ENCODE measurements around the gene CALN1. TPM values are rescaled to one million over a fixed set of nuclear protein-coding genes. Genes with fewer than 3 reads are reported as not detected.

CALN1 gene
- polyA plus RNA-seq, 1 experiment = not detected

GRCh38 chr7:72007018-72007417, 405.1 kb downstream of the CALN1 start:
- H3K36me3 ChIP-seq (ENCODE audit: control insufficient read depth, insufficient read depth, low read length) = no peaks in the 10 kb centered on the region
- no peak for DNase-seq (ENCODE audit: low read depth)
- ChIA-PET CTCF (no interaction called here), POLR2A (no interaction called here)
- H3K4me3 ChIP-seq (ENCODE audit: low read depth, low read length) = no peak overlapping the region
- no peak for TF ChIP-seq CTCF (IDR thresholded peaks at IDR 0.05; ENCODE audit: insufficient read depth, low read depth, low read length)
- H3K27me3 ChIP-seq (ENCODE audit: control insufficient read depth, insufficient read depth, low read length) = no peaks in the 10 kb centered on the region

- Histone ChIP-seq H3K36me3 (ENCODE audit: control insufficient read depth, insufficient read depth, low read length) (no peaks in the 10 kb centered on the region), H3K27me3 (ENCODE audit: control insufficient read depth, insufficient read depth, low read length) (no peaks in the 10 kb centered on the region), H3K4me3 (ENCODE audit: low read depth, low read length) (no peak overlapping the region)
- DNase-seq (ENCODE audit: low read depth) = no peak
- ChIA-PET CTCF (no interaction called here), POLR2A (no interaction called here)
- TF ChIP-seq CTCF (IDR thresholded peaks at IDR 0.05; ENCODE audit: insufficient read depth, low read depth, low read length) = no peak
These were observed 408.9 kb downstream of the CALN1 start for GRCh38 chr7:72003236-72003635.

- Histone ChIP-seq H3K4me3 (ENCODE audit: low read depth, low read length) (no peak overlapping the region), H3K36me3 (ENCODE audit: control insufficient read depth, insufficient read depth, low read length) (no peaks in the 10 kb centered on the region), H3K27me3 (ENCODE audit: control insufficient read depth, insufficient read depth, low read length) (no peaks in the 10 kb centered on the region)
- TF ChIP-seq CTCF (IDR thresholded peaks at IDR 0.05; ENCODE audit: insufficient read depth, low read depth, low read length) = no peak
- CTCF ChIA-PET = no interaction called here
- no peak for DNase-seq (ENCODE audit: low read depth)
- POLR2A ChIA-PET = no interaction called here
These were observed 416.0 kb downstream of the CALN1 start for GRCh38 chr7:71996141-71996540.

- H3K27me3 ChIP-seq (ENCODE audit: control insufficient read depth, insufficient read depth, low read length) = no peaks in the 10 kb centered on the region
- TF ChIP-seq CTCF (IDR thresholded peaks at IDR 0.05; ENCODE audit: insufficient read depth, low read depth, low read length) = no peak
- ChIA-PET POLR2A (no interaction called here), CTCF (no interaction called here)
- DNase-seq (ENCODE audit: low read depth) = no peak
- no peak overlapping the region for H3K4me3 ChIP-seq (ENCODE audit: low read depth, low read length)
- no peaks in the 10 kb centered on the region for H3K36me3 ChIP-seq (ENCODE audit: control insufficient read depth, insufficient read depth, low read length)
These were observed 417.0 kb downstream of the CALN1 start for GRCh38 chr7:71995111-71995510.

- no peak for DNase-seq (ENCODE audit: low read depth)
- Histone ChIP-seq H3K27me3 (ENCODE audit: control insufficient read depth, insufficient read depth, low read length) (no peaks in the 10 kb centered on the region), H3K4me3 (ENCODE audit: low read depth, low read length) (no peak overlapping the region), H3K36me3 (ENCODE audit: control insufficient read depth, insufficient read depth, low read length) (no peaks in the 10 kb centered on the region)
- no peak for TF ChIP-seq CTCF (IDR thresholded peaks at IDR 0.05; ENCODE audit: insufficient read depth, low read depth, low read length)
- CTCF ChIA-PET = no interaction called here
- POLR2A ChIA-PET = no interaction called here
These were observed 420.6 kb downstream of the CALN1 start for GRCh38 chr7:71991586-71991985.
